ENCODE data around the gene FZD4.

DNA sequence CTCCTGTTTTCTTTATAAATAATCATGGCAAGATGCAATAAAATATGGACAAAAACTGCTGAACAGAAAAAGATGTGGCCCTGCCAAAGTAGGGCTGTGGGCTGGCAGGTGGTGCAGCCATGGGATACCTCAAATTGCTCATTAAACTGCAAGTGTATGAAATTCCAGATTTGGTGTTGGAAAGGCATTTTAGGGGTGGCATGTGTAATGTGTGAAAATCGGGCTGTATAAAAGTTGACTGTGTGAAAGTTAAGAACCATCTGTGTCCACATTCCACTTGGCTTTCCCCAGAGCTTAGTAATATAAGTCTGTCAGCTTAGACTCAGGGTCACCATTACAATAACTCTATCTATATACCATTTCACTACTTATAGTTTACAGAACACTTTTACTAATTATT, 34.8 kb upstream of the FZD4 start:
- TF ChIP-seq, protein P1, sequence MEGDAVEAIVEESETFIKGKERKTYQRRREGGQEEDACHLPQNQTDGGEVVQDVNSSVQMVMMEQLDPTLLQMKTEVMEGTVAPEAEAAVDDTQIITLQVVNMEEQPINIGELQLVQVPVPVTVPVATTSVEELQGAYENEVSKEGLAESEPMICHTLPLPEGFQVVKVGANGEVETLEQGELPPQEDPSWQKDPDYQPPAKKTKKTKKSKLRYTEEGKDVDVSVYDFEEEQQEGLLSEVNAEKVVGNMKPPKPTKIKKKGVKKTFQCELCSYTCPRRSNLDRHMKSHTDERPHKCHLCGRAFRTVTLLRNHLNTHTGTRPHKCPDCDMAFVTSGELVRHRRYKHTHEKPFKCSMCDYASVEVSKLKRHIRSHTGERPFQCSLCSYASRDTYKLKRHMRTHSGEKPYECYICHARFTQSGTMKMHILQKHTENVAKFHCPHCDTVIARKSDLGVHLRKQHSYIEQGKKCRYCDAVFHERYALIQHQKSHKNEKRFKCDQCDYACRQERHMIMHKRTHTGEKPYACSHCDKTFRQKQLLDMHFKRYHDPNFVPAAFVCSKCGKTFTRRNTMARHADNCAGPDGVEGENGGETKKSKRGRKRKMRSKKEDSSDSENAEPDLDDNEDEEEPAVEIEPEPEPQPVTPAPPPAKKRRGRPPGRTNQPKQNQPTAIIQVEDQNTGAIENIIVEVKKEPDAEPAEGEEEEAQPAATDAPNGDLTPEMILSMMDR (IDR thresholded peaks at IDR 0.05), result no peak
- TF ChIP-seq POLR2A (IDR thresholded peaks at IDR 0.05), result no peak

All from prostate gland (tissue), 2 donors.